Measurements from ENCODE around the gene MYO3B. TPM values are rescaled to one million over a fixed set of nuclear protein-coding genes. Genes with fewer than 3 reads are reported as not detected.

Gene MYO3B
- total and polyA plus RNA-seq, 2 donors from 2014 or later = 3.5 to 6.4 TPM

DNA sequence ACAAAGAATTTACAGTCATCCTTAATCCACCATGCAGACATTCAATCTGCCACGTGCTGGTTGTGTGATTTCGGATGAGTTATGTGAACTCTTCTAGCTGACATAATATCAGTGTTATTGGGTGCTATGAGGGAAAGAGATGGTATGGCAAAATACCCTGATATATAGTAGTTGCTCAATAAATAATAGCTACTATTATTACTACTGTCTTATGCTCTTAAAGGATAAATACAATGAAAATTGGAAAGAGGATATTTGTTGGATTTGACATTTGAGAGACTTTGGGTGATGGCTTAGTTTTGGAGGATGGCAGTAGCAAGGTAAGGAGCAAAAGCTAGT lies 86.5 kb downstream of the MYO3B start:
- Histone ChIP-seq H3K9me3 (ENCODE audit: control insufficient read depth in 2 of 3, insufficient read depth in 1 of 3, low read length in 3 of 3) (peaks cover 0 to 9% (median 5%) of the 10 kb centered on the region in 3 donors), H3K9ac (ENCODE audit: low read length in 3 of 3) (no peak overlapping the region), H3K4me3 (ENCODE audit: low read length in 3 of 3) (no peak overlapping the region), H3K4me1 (ENCODE audit: control insufficient read depth in 2 of 3, insufficient read depth in 2 of 3, low read depth in 1 of 3, low read length in 3 of 3) (no peaks in the 10 kb centered on the region), H3K27ac (ENCODE audit: low read depth in 2 of 2, low read length in 2 of 2) (no peak overlapping the region), H3K36me3 (ENCODE audit: control insufficient read depth in 2 of 3, insufficient read depth in 3 of 3, low read length in 3 of 3) (no peaks in the 10 kb centered on the region), H3K27me3 (ENCODE audit: control insufficient read depth, insufficient read depth, low read length) (no peaks in the 10 kb centered on the region)
- FAIRE-seq (no peak), DNase-seq (no peak)
- TF ChIP-seq, protein P1, sequence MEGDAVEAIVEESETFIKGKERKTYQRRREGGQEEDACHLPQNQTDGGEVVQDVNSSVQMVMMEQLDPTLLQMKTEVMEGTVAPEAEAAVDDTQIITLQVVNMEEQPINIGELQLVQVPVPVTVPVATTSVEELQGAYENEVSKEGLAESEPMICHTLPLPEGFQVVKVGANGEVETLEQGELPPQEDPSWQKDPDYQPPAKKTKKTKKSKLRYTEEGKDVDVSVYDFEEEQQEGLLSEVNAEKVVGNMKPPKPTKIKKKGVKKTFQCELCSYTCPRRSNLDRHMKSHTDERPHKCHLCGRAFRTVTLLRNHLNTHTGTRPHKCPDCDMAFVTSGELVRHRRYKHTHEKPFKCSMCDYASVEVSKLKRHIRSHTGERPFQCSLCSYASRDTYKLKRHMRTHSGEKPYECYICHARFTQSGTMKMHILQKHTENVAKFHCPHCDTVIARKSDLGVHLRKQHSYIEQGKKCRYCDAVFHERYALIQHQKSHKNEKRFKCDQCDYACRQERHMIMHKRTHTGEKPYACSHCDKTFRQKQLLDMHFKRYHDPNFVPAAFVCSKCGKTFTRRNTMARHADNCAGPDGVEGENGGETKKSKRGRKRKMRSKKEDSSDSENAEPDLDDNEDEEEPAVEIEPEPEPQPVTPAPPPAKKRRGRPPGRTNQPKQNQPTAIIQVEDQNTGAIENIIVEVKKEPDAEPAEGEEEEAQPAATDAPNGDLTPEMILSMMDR (IDR thresholded peaks at IDR 0.05; ENCODE audit: borderline replicate concordance, extremely low read depth, insufficient read depth) = no peak
- intact Hi-C loops (cut with DNase I) = no loop called here

DNA sequence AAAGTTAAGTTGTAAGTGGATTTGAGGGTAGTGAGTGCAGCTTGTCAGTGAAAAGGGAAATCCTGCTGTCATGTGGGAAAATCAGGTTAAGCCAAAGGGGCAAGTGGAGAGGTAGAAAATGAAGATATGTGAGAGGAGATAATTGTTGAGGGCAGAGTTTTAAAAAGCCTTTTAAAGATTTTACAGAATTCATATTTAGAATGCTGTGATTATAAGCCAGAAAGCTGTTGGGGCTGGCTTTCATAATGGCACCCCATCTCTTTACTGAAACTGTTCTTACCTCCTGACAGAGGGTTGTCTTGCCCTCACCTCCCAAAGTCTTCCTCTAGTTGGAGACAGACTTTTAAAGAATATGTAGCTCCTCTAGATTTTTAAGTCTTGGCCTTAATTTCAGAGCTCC lies 86.9 kb downstream of the MYO3B start:
- intact Hi-C loops (cut with DNase I) = no loop called here
- H3K9ac ChIP-seq (ENCODE audit: low read length in 3 of 3) = no peak overlapping the region
- no peaks in the 10 kb centered on the region for H3K36me3 ChIP-seq (ENCODE audit: control insufficient read depth in 2 of 3, insufficient read depth in 3 of 3, low read length in 3 of 3)
- no peaks in the 10 kb centered on the region for H3K27me3 ChIP-seq (ENCODE audit: control insufficient read depth, insufficient read depth, low read length)
- peaks cover 0 to 9% (median 5%) of the 10 kb centered on the region in 3 donors for H3K9me3 ChIP-seq (ENCODE audit: control insufficient read depth in 2 of 3, insufficient read depth in 1 of 3, low read length in 3 of 3)
- no peak overlapping the region for H3K27ac ChIP-seq (ENCODE audit: low read depth in 2 of 2, low read length in 2 of 2)
- no peak for FAIRE-seq
- TF ChIP-seq, protein P1 (IDR thresholded peaks at IDR 0.05; ENCODE audit: borderline replicate concordance, extremely low read depth, insufficient read depth) = no peak
- DNase-seq = no peak
- H3K4me3 ChIP-seq (ENCODE audit: low read length in 3 of 3) = no peak overlapping the region
- no peaks in the 10 kb centered on the region for H3K4me1 ChIP-seq (ENCODE audit: control insufficient read depth in 2 of 3, insufficient read depth in 2 of 3, low read depth in 1 of 3, low read length in 3 of 3)

DNA sequence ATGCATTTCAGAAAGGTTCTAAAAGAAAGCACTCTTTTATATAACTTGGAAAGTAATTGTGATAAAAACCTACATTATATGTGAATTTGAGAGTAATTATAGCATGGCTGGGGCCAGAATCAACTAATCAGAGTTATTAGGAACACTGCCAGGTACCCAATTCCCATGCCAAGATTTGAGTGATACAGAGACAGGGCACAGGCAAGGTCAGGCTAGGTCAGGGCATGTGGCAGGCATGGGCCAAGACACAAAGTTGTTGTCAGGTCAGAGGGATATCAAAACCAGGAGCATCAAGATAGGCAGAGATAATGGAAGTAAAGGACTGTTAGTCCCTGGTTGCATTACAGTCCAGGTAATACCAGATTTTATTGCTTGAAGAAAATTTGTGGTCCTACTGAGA lies 87.4 kb downstream of the MYO3B start:
- DNase-seq (no peak), FAIRE-seq (no peak)
- intact Hi-C loops (cut with DNase I) = no loop called here
- H3K4me1 ChIP-seq (ENCODE audit: control insufficient read depth in 2 of 3, insufficient read depth in 2 of 3, low read depth in 1 of 3, low read length in 3 of 3) = no peaks in the 10 kb centered on the region
- TF ChIP-seq, protein P1 (IDR thresholded peaks at IDR 0.05; ENCODE audit: borderline replicate concordance, extremely low read depth, insufficient read depth) = no peak
- H3K4me3 ChIP-seq (ENCODE audit: low read length in 3 of 3) = no peak overlapping the region
- no peaks in the 10 kb centered on the region for H3K27me3 ChIP-seq (ENCODE audit: control insufficient read depth, insufficient read depth, low read length)
- no peaks in the 10 kb centered on the region for H3K36me3 ChIP-seq (ENCODE audit: control insufficient read depth in 2 of 3, insufficient read depth in 3 of 3, low read length in 3 of 3)
- peaks cover 0 to 5% (median 5%) of the 10 kb centered on the region in 3 donors for H3K9me3 ChIP-seq (ENCODE audit: control insufficient read depth in 2 of 3, insufficient read depth in 1 of 3, low read length in 3 of 3)
- H3K27ac ChIP-seq (ENCODE audit: low read depth in 2 of 2, low read length in 2 of 2) = no peak overlapping the region
- H3K9ac ChIP-seq (ENCODE audit: low read length in 3 of 3) = no peak overlapping the region

DNA sequence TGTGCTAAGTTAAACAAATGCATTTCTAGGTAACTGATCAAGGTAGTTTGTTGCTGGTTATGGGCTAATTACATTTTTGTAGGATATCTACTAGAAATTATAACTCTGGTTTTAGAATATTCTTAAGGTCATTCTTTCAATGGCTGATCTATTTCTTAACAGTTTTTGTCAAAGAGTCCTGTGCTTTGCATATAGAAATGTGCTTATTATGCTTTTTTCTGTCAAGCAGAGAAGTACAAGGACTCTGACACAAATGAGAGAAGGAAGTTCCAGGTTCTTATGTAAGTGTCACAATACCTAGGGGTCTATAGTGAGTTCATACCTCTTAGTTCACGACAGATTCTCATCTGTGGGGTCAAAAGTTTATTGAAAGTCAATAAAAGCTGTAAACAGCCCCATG lies 88.4 kb downstream of the MYO3B start:
- Histone ChIP-seq H3K9me3 (ENCODE audit: control insufficient read depth in 2 of 3, insufficient read depth in 1 of 3, low read length in 3 of 3) (peaks cover 0 to 4% (median 3%) of the 10 kb centered on the region in 3 donors), H3K9ac (ENCODE audit: low read length in 3 of 3) (no peak overlapping the region), H3K36me3 (ENCODE audit: control insufficient read depth in 2 of 3, insufficient read depth in 3 of 3, low read length in 3 of 3) (no peaks in the 10 kb centered on the region), H3K27ac (ENCODE audit: low read depth in 2 of 2, low read length in 2 of 2) (no peak overlapping the region), H3K27me3 (ENCODE audit: control insufficient read depth, insufficient read depth, low read length) (no peaks in the 10 kb centered on the region), H3K4me3 (ENCODE audit: low read length in 3 of 3) (no peak overlapping the region), H3K4me1 (ENCODE audit: control insufficient read depth in 2 of 3, insufficient read depth in 2 of 3, low read depth in 1 of 3, low read length in 3 of 3) (no peaks in the 10 kb centered on the region)
- TF ChIP-seq, protein P1 (IDR thresholded peaks at IDR 0.05; ENCODE audit: borderline replicate concordance, extremely low read depth, insufficient read depth) = no peak
- intact Hi-C loops (cut with DNase I) = no loop called here
- FAIRE-seq = no peak
- DNase-seq = no peak
